ENCODE measurements around the gene HLA-A.

The HLA-A gene

GRCh38 chr6:29935273-29935955 is 6.9 kb upstream of the HLA-A start:
- no peak for DNase-seq (ENCODE audit: low spot score)

- DNase-seq (ENCODE audit: low spot score) = no peak
These were observed 3.4 kb upstream of the HLA-A start for GRCh38 chr6:29938746-29939508.

- DNase-seq (ENCODE audit: low spot score) = no peak
These were observed 1.3 kb upstream of the HLA-A start for GRCh38 chr6:29941016-29941415.

GRCh38 chr6:29941471-29941870 is 861 bp upstream of the HLA-A start:
- DNase-seq (ENCODE audit: low spot score) = no peak

GRCh38 chr6:29941916-29942274 is 437 bp upstream of the HLA-A start:
- DNase-seq (ENCODE audit: low spot score) = no peak

GRCh38 chr6:29943053-29943966 is 978 bp downstream of the HLA-A start:
- no peak for DNase-seq (ENCODE audit: low spot score)

- DNase-seq (ENCODE audit: low spot score) = no peak
These were observed 3.0 kb downstream of the HLA-A start for GRCh38 chr6:29945281-29945820.

GRCh38 chr6:29946223-29947076 is 4.1 kb downstream of the HLA-A start:
- no peak for DNase-seq (ENCODE audit: low spot score)

- no peak for DNase-seq (ENCODE audit: low spot score)
These were observed 5.0 kb downstream of the HLA-A start for GRCh38 chr6:29947077-29947980.

GRCh38 chr6:29948277-29948676 is 5.9 kb downstream of the HLA-A start:
- DNase-seq (ENCODE audit: low spot score) = no peak

GRCh38 chr6:29949934-29950333 is 7.6 kb downstream of the HLA-A start:
- no peak for DNase-seq (ENCODE audit: low spot score)

GRCh38 chr6:29951882-29952281 is 9.6 kb downstream of the HLA-A start:
- DNase-seq (ENCODE audit: low spot score) = no peak

GRCh38 chr6:29953001-29953441 is 10.7 kb downstream of the HLA-A start:
- DNase-seq (ENCODE audit: low spot score) = no peak

GRCh38 chr6:29953686-29954085 is 11.4 kb downstream of the HLA-A start:
- no peak for DNase-seq (ENCODE audit: low spot score)

- no peak for DNase-seq (ENCODE audit: low spot score)
These were observed 11.9 kb downstream of the HLA-A start for GRCh38 chr6:29954272-29954671.

GRCh38 chr6:29955783-29956182 is 13.5 kb downstream of the HLA-A start:
- DNase-seq (ENCODE audit: low spot score) = no peak

- no peak for DNase-seq (ENCODE audit: low spot score)
These were observed 14.2 kb downstream of the HLA-A start for GRCh38 chr6:29956518-29956917.

GRCh38 chr6:29958046-29958445 is 15.7 kb downstream of the HLA-A start:
- DNase-seq (ENCODE audit: low spot score) = no peak

GRCh38 chr6:29958921-29959320 is 16.6 kb downstream of the HLA-A start:
- no peak for DNase-seq (ENCODE audit: low spot score)

- no peak for DNase-seq (ENCODE audit: low spot score)
These were observed 17.1 kb downstream of the HLA-A start for GRCh38 chr6:29959467-29959866.

Measured in CD4-positive, alpha-beta T cell treated with Interleukin-2 at 100 ng/mL for 4 hours (primary cell).